Karpas-422 (cell line): ENCODE results near the gene STX7. TPM values are rescaled to one million over a fixed set of nuclear protein-coding genes. Genes with fewer than 3 reads are reported as not detected.

Experiments used
- DNase-seq: peaks from one replicate; pipeline ENCODE4 v3.0.0-alpha.2; 2015
- H2AFZ ChIP-seq: fragments of 200-600 bp; sonication (generic); 2 replicates; pipeline ENCODE4 v1.6.1; 2014; ENCODE audit warnings: antibody characterized with exemption, low read length, mixed read lengths
- H3K27ac ChIP-seq: fragments of 200-600 bp; sonication (generic); 2 replicates; pipeline ENCODE4 v1.5.1; 2014; ENCODE audit warnings: mild to moderate bottlenecking, low read length, moderate library complexity
- H3K27me3 ChIP-seq: fragments of 200-600 bp; sonication (generic); 2 replicates; pipeline ENCODE4 v1.6.1; 2014; ENCODE audit warnings: low read length, mixed read lengths
- H3K36me3 ChIP-seq: fragments of 200-600 bp; sonication (generic); 2 replicates; pipeline ENCODE4 v1.6.1; 2014; ENCODE audit warnings: low read length, mixed read lengths; ENCODE audit not compliant: insufficient read depth
- H3K4me1 ChIP-seq: fragments of 200-600 bp; sonication (generic); 2 replicates; pipeline ENCODE4 v1.6.1; 2014; ENCODE audit warnings: mild to moderate bottlenecking, low read length, mixed read lengths
- H3K4me2 ChIP-seq: fragments of 200-600 bp; sonication (generic); 2 replicates; pipeline ENCODE4 v1.6.1; 2014; ENCODE audit warnings: low read length, low read depth, mild to moderate bottlenecking; ENCODE audit not compliant: poor library complexity, severe bottlenecking
- H3K4me3 ChIP-seq: fragments of 200-600 bp; sonication (generic); 2 replicates; pipeline ENCODE4 v1.5.1; 2014; ENCODE audit warnings: mild to moderate bottlenecking, antibody characterized with exemption, low read length, mixed read lengths
- H3K79me2 ChIP-seq: fragments of 200-600 bp; sonication (generic); 2 replicates; pipeline ENCODE4 v1.6.1; 2014; ENCODE audit warnings: mild to moderate bottlenecking, low read length, mixed read lengths
- H3K9ac ChIP-seq: fragments of 200-600 bp; sonication (generic); 2 replicates; pipeline ENCODE4 v1.6.0; 2014; ENCODE audit warnings: low read length
- H3K9me2 ChIP-seq: fragments of 200-600 bp; sonication (generic), shearing (Covaris generic); replicated peaks from 2 replicates; pipeline ENCODE4 v1.6.0; 2014; ENCODE audit warnings: mild to moderate bottlenecking, low read length, moderate library complexity; ENCODE audit not compliant: insufficient read depth
- H3K9me3 ChIP-seq: fragments of 300-700, 200-600 bp; sonication (generic); 2 replicates; pipeline ENCODE4 v1.6.1; 2014; ENCODE audit warnings: low read length, mixed read lengths
- H4K20me1 ChIP-seq: fragments of 200-600 bp; sonication (generic); 2 replicates; pipeline ENCODE4 v1.6.1; 2014; ENCODE audit warnings: mild to moderate bottlenecking, antibody characterized with exemption, low read length, low read depth; ENCODE audit not compliant: insufficient read depth
- small RNA-seq: library from RNA; depleted of rRNA; stranded (forward); fragments of <200 nt; gene quantifications from one replicate; pipeline ENCODE3, GENCODE V24; 2014
- total RNA-seq: library from RNA; depleted of rRNA; stranded (reverse); fragments of >200 nt; shearing (Covaris generic); gene quantifications from 2 replicates; pipeline ENCODE4 v1.2.3, GENCODE V29; 2014; ENCODE audit warnings: low replicate concordance; rRNA removed

The STX7 gene
- total RNA-seq, 1 experiment from 2014 or later, result 39.7 TPM

DNA sequence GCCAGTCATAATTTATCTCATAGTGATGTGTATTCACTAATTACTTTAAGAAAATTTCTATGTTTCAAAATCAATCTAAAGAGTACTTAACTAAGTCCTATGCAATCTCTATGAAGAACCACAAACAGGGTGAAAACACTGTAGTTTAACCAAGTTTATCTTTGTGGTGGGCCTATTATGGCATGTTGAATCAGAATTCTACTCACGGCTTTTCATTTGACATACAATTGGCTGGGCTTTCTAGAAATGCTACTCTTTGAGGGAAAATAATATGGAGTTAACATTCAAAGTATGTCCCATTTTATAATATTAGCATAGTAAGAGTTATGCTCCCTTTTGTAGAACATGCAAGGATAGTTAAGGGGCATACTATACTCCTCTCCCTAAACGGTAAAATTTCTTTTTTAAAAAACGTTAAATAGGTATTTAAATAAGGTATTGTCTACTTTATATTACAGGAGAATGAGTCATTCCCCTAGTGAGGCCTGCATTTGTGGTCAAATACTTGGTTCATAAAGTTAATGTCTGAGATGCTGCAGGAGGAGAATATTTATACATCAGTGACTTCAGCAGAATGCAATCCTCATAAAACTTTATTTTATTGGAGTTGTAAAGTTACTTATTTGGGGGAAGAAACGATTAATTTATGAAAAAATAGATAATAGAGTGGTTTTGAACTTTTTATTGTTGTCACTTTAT lies 113.4 kb downstream of the STX7 start:
- H3K4me2 ChIP-seq, result no peak overlapping the region
- H3K36me3 ChIP-seq, result no peaks in the 10 kb centered on the region
- H3K9me2 ChIP-seq, result no peaks in the 10 kb centered on the region
- H2AFZ ChIP-seq, result no peak overlapping the region
- H3K79me2 ChIP-seq, result no peaks in the 10 kb centered on the region
- H3K9ac ChIP-seq, result no peak overlapping the region
- no peaks in the 10 kb centered on the region for H3K27me3 ChIP-seq
- no peaks in the 10 kb centered on the region for H4K20me1 ChIP-seq
- H3K9me3 ChIP-seq, result no peaks in the 10 kb centered on the region
- H3K4me3 ChIP-seq, result no peak overlapping the region
- no peak for DNase-seq
- H3K27ac ChIP-seq, result no peak overlapping the region
- no peaks in the 10 kb centered on the region for H3K4me1 ChIP-seq

Small RNAs within 50 kb of the gene (small RNA-seq; reads per million reads assigned to genes)
- gene TAAR7P, result not detected

Other genes starting within 250 kb of the STX7 start
- not detected in 2 replicates for gene MOXD1, start 111.6 kb downstream of the STX7 start, total RNA-seq
- gene TAAR9, start 25.2 kb upstream of the STX7 start, total RNA-seq, result not detected in 2 replicates
- not detected in 2 replicates for gene TAAR8, start 39.6 kb upstream of the STX7 start, total RNA-seq
- not detected in 2 replicates for gene TAAR6, start 57.2 kb upstream of the STX7 start, total RNA-seq
- gene TAAR5, start 76.6 kb upstream of the STX7 start, total RNA-seq, result not detected in 2 replicates
- not detected in 2 replicates for gene TAAR2, start 111.2 kb upstream of the STX7 start, total RNA-seq
- gene TAAR1, start 146.1 kb upstream of the STX7 start, total RNA-seq, result not detected in 2 replicates
- gene VNN1, start 200.9 kb upstream of the STX7 start, total RNA-seq, result not detected in 2 replicates
- gene VNN2, start 244.8 kb upstream of the STX7 start, total RNA-seq, result 43.4 and 48.9 TPM in 2 replicates